Nephron (organoid): ENCODE data around the gene PLSCR4.

Experiments used
- H3K27ac Mint-ChIP-seq, 3 experiments: 2 replicates each; pipeline ENCODE4 v1.8.0; 2020; ENCODE audit warnings: mixed read lengths in 3 of 3, mild to moderate bottlenecking in 2 of 3, moderate library complexity in 1 of 3
- H3K27me3 Mint-ChIP-seq: 2 replicates; pipeline ENCODE4 v1.8.0; 2021; ENCODE audit warnings: low read depth, mild to moderate bottlenecking, moderate library complexity, mixed read lengths
- H3K36me3 Mint-ChIP-seq: 2 replicates; pipeline ENCODE4 v1.8.0; 2020; ENCODE audit warnings: low read depth, mixed read lengths
- H3K4me1 Mint-ChIP-seq: 2 replicates; pipeline ENCODE4 v1.8.0; 2020; ENCODE audit warnings: mixed read lengths
- H3K4me3 Mint-ChIP-seq, 3 experiments: 2 replicates each; pipeline ENCODE4 v1.8.0; 2020; ENCODE audit warnings: mild to moderate bottlenecking in 3 of 3, mixed read lengths in 3 of 3, moderate library complexity in 2 of 3
- H3K9me3 Mint-ChIP-seq: 2 replicates; pipeline ENCODE4 v1.8.0; 2020; ENCODE audit warnings: mixed read lengths
- TF ChIP-seq, protein P1 (sequence below), 3 experiments: fragments of 200-600 bp; sonication (generic); IDR thresholded peaks; one replicate each; pipeline ENCODE4 v1.5.0; 2021; ENCODE audit warnings: antibody characterized with exemption in 3 of 3; ENCODE audit not compliant: unreplicated experiment in 3 of 3

The PLSCR4 gene

GRCh38 chr3:146160964-146161662, 89.8 kb downstream of the PLSCR4 start, which contains the start of gene PLOD2:
Gene PLOD2 (minus strand): TSS chr3:146161184. CDS start chr3:146160989, 195 bp downstream.
- Mint-ChIP-seq H3K4me1 (peaks cover 66% of the 10 kb centered on the region), H3K27me3 (no peaks in the 10 kb centered on the region), H3K27ac (peak within 1 kb of the TSS; percentile 99), H3K36me3 (no peaks in the 10 kb centered on the region), H3K4me3 (peak within 1 kb of the TSS; percentile 93 to 97 (median 97)), H3K9me3 (no peaks in the 10 kb centered on the region)
- TF ChIP-seq, protein P1, sequence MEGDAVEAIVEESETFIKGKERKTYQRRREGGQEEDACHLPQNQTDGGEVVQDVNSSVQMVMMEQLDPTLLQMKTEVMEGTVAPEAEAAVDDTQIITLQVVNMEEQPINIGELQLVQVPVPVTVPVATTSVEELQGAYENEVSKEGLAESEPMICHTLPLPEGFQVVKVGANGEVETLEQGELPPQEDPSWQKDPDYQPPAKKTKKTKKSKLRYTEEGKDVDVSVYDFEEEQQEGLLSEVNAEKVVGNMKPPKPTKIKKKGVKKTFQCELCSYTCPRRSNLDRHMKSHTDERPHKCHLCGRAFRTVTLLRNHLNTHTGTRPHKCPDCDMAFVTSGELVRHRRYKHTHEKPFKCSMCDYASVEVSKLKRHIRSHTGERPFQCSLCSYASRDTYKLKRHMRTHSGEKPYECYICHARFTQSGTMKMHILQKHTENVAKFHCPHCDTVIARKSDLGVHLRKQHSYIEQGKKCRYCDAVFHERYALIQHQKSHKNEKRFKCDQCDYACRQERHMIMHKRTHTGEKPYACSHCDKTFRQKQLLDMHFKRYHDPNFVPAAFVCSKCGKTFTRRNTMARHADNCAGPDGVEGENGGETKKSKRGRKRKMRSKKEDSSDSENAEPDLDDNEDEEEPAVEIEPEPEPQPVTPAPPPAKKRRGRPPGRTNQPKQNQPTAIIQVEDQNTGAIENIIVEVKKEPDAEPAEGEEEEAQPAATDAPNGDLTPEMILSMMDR (IDR thresholded peaks at IDR 0.05; ENCODE audit: unreplicated experiment in 3 of 3), result no peak

- Mint-ChIP-seq H3K27me3 (no peaks in the 10 kb centered on the region), H3K36me3 (no peaks in the 10 kb centered on the region), H3K4me1 (peaks cover 64% of the 10 kb centered on the region), H3K4me3 (peak overlapping the region; percentile 93 to 97 (median 97)), H3K9me3 (no peaks in the 10 kb centered on the region), H3K27ac (peak overlapping the region; percentile 96 to 99 (median 98))
- TF ChIP-seq, protein P1 (IDR thresholded peaks at IDR 0.05; ENCODE audit: unreplicated experiment in 3 of 3), result peak in 1 of 3 experiments; percentile 61
Observed at GRCh38 chr3:146160321-146160963, 90.5 kb downstream of the PLSCR4 start.

- Mint-ChIP-seq H3K4me3 (peak overlapping the region; percentile 93 to 97 (median 97)), H3K4me1 (peaks cover 58% of the 10 kb centered on the region), H3K27ac (peak overlapping the region; percentile 96 to 99 (median 98)), H3K27me3 (no peaks in the 10 kb centered on the region), H3K9me3 (no peaks in the 10 kb centered on the region), H3K36me3 (no peaks in the 10 kb centered on the region)
- TF ChIP-seq, protein P1 (IDR thresholded peaks at IDR 0.05; ENCODE audit: unreplicated experiment in 3 of 3), result peak in 2 of 3 experiments; percentile 52 to 55
Observed at GRCh38 chr3:146159616-146160320, 91.1 kb downstream of the PLSCR4 start.

- TF ChIP-seq, protein P1 (IDR thresholded peaks at IDR 0.05; ENCODE audit: unreplicated experiment in 3 of 3), result no peak
- H3K36me3 Mint-ChIP-seq, result no peaks in the 10 kb centered on the region
- no peaks in the 10 kb centered on the region for H3K27me3 Mint-ChIP-seq
- H3K9me3 Mint-ChIP-seq, result no peaks in the 10 kb centered on the region
- peak overlapping the region; percentile 93 to 97 (median 97) for H3K4me3 Mint-ChIP-seq
- peaks cover 61% of the 10 kb centered on the region for H3K4me1 Mint-ChIP-seq
- H3K27ac Mint-ChIP-seq, result peak overlapping the region; percentile 91 to 98 (median 96)
Observed at GRCh38 chr3:146159037-146159436, 91.9 kb downstream of the PLSCR4 start.

GRCh38 chr3:146157325-146158060, 93.4 kb downstream of the PLSCR4 start:
- Mint-ChIP-seq H3K27ac (peak overlapping the region; percentile 62 to 98 (median 90)), H3K4me1 (peaks cover 66% of the 10 kb centered on the region)

More at GRCh38 chr3:146157325-146158060, 93.4 kb downstream of the PLSCR4 start:
- H3K9me3 Mint-ChIP-seq, result no peaks in the 10 kb centered on the region
- TF ChIP-seq, protein P1 (IDR thresholded peaks at IDR 0.05; ENCODE audit: unreplicated experiment in 3 of 3), result no peak
- H3K4me3 Mint-ChIP-seq, result peak overlapping the region; percentile 77 to 97 (median 93)
- no peaks in the 10 kb centered on the region for H3K27me3 Mint-ChIP-seq
- peaks cover 9% of the 10 kb centered on the region for H3K36me3 Mint-ChIP-seq
